ENCODE measurements around the gene MRPL12. TPM values are rescaled to one million over a fixed set of nuclear protein-coding genes. Genes with fewer than 3 reads are reported as not detected.
A peak's percentile ranks its signal among the peaks of the same experiment; 100 is the strongest.
"Not testable (repeated sequence)": the region's sequence is repeated elsewhere in the genome, so short reads cannot be mapped to it uniquely, and the experiment has no call there.

MRPL12 gene
- total RNA-seq, 2 donors from 2014 or later, result 17.1 to 45.8 TPM

DNA sequence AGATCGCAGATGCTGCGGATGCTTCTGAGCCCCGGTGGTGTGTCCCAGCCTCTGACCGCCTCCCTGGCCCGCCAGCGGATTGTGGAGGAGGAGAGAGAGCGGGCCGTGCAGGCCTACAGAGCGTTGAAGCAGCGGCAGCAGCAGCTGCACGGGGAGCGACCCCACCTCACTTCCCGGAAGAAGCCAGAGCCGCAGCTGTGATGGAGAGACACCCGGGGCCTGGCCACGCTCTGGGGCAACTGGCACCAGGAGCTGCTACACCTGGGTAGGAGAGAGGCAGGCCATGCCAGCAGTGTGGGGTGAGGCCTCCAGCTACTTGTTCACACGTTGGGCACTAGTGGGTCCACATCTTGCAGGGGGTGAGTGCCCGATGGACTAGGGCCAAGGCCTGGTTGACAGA lies 30.7 kb upstream of the MRPL12 start:
- TF ChIP-seq POLR2A (IDR thresholded peaks at IDR 0.05), result no peak
- TF ChIP-seq, protein P1, sequence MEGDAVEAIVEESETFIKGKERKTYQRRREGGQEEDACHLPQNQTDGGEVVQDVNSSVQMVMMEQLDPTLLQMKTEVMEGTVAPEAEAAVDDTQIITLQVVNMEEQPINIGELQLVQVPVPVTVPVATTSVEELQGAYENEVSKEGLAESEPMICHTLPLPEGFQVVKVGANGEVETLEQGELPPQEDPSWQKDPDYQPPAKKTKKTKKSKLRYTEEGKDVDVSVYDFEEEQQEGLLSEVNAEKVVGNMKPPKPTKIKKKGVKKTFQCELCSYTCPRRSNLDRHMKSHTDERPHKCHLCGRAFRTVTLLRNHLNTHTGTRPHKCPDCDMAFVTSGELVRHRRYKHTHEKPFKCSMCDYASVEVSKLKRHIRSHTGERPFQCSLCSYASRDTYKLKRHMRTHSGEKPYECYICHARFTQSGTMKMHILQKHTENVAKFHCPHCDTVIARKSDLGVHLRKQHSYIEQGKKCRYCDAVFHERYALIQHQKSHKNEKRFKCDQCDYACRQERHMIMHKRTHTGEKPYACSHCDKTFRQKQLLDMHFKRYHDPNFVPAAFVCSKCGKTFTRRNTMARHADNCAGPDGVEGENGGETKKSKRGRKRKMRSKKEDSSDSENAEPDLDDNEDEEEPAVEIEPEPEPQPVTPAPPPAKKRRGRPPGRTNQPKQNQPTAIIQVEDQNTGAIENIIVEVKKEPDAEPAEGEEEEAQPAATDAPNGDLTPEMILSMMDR (IDR thresholded peaks at IDR 0.05), result no peak
- H3K4me3 ChIP-seq, result no peak overlapping the region
- no peak overlapping the region for H3K27ac ChIP-seq
- H3K9me3 ChIP-seq, result no peaks in the 10 kb centered on the region
- H3K36me3 ChIP-seq (replicated peaks in 1 of 2; ENCODE audit: insufficient read depth in 1 of 2, low read depth in 2 of 2), result peaks cover 0 to 20% of the 10 kb centered on the region in 2 donors
- peaks cover 5% of the 10 kb centered on the region for H3K4me1 ChIP-seq
- 91% methylated on average over 15 to 18 of the region's 18 CpGs for WGBS, 2 donors
- intact Hi-C loops (cut with DNase I), result no loop called here
- ATAC-seq, result no peak
- no peaks in the 10 kb centered on the region for H3K27me3 ChIP-seq
- no peak for DNase-seq

DNA sequence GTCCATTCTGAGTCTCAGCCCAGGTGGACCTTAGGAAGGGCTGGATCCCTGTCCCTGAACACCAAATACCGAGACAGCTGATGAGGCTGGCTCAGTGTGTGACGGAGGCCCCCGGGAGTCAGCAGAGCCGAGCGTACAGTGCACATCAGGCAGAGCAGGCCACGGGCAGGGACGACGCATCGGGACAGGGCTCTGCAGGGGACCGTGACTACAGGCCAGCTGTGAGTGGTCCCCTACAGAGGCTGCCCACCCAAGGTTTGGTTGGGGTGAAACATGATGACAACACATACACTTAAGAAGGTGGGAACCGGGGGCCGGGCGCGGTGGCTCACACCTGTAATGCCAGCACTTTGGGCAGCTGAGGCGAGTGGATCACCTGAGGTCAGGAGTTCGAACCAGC lies 30.2 kb upstream of the MRPL12 start:
- no peak for TF ChIP-seq POLR2A (IDR thresholded peaks at IDR 0.05)
- TF ChIP-seq, protein P1 (IDR thresholded peaks at IDR 0.05), result no peak
- intact Hi-C loops (cut with DNase I), result no loop called here
- 88 to 96% methylated on average over 14 to 16 of the region's 16 CpGs for WGBS, 2 donors
- no peak for ATAC-seq
- H3K4me3 ChIP-seq, result no peak overlapping the region
- H3K36me3 ChIP-seq (replicated peaks in 1 of 2; ENCODE audit: insufficient read depth in 1 of 2, low read depth in 2 of 2), result peaks cover 0 to 20% of the 10 kb centered on the region in 2 donors
- H3K27me3 ChIP-seq, result no peaks in the 10 kb centered on the region
- H3K27ac ChIP-seq, result no peak overlapping the region
- no peak for DNase-seq
- no peaks in the 10 kb centered on the region for H3K9me3 ChIP-seq
- H3K4me1 ChIP-seq, result peaks cover under 1% of the 10 kb centered on the region

DNA sequence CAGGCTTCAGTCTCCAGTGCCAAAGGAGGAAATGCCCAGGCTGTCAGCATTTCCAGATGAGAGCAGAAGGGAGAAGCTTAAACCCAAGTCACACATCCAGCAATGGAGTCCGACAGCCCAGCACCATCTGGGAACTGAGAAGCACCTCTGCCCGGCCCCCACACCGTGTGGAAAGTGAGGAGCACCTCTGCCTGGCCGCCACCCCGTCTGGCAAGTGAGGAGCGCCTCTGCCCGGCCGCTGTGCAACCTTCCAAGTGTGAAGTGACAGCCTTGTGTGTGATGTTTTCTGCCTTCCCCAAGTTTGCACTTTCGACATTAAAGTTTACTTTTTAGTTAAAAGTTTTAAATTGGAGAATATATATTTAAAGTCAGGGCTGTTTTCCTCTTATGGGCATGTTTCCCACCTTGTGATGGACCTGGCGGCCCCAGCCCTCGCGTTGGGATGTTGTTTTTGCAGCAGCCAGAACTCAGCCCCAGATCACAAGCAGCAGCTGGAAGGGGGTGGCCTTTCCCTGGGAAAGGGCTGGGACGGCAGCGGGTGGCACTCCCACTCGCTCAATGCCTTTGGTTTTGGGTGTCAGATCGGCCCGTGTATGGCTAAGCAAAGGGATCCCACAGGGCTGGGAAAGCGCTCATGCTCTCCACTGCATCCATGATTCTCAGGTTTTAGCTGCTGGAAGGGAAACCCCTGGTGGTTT lies 29.5 kb upstream of the MRPL12 start:
- H3K4me3 ChIP-seq, result no peak overlapping the region
- no peaks in the 10 kb centered on the region for H3K9me3 ChIP-seq
- H3K27me3 ChIP-seq, result no peaks in the 10 kb centered on the region
- ATAC-seq (no peak), DNase-seq (no peak)
- peaks cover 0 to 20% of the 10 kb centered on the region in 2 donors for H3K36me3 ChIP-seq (replicated peaks in 1 of 2; ENCODE audit: insufficient read depth in 1 of 2, low read depth in 2 of 2)
- H3K4me1 ChIP-seq, result no peaks in the 10 kb centered on the region
- intact Hi-C loops (cut with DNase I), result no loop called here
- H3K27ac ChIP-seq, result no peak overlapping the region
- no peak for TF ChIP-seq POLR2A (IDR thresholded peaks at IDR 0.05)
- TF ChIP-seq, protein P1 (IDR thresholded peaks at IDR 0.05), result no peak
- WGBS, 2 donors, result 82 to 88% methylated on average over 18 of the region's 18 CpGs

DNA sequence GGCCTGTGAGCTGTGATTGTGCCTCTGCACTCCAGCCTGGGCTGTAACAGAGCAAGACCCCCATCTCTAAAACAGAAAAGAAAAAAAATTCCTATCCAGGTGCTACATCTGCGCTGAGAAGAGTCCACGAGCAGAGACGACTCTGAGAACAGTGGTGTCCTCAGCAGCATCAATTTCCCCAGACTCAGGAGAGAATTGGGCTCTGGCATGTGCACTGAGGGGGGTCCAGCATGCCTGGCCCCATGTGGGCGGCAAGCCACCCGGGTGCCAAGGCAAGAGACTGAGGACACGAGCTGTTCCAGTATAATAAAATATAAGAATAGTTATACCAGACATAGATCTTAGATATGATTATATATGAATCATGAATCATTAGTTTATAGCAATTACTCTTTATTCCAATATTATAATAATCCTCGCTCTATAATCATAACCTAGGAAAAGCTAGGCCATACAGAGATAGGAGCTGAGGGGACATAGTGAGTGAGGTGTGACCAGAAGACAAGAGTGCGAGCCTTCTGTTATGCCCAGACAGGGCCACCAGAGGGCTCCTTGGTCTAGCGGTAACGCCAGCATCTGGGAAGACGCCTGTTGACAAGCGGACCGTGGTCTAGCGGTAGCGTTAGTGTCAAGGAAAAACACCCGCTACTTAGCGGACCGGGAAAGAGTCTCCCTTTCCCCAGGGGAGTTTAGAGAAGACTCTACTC lies 27.5 kb upstream of the MRPL12 start:
- H3K9me3 ChIP-seq; H3K4me3 ChIP-seq; H3K27ac ChIP-seq; H3K4me1 ChIP-seq; ATAC-seq; H3K27me3 ChIP-seq; intact Hi-C loops (cut with DNase I): not testable (repeated sequence)
- TF ChIP-seq, protein P1 (IDR thresholded peaks at IDR 0.05), result peak; percentile 36 to 68 (median 65)
- 30 to 33% methylated on average over 16 to 18 of the region's 18 CpGs for WGBS, 2 donors
- H3K36me3 ChIP-seq (replicated peaks in 1 of 2; ENCODE audit: insufficient read depth in 1 of 2, low read depth in 2 of 2), result peaks cover 0 to 18% of the 10 kb centered on the region in 2 donors
- DNase-seq, result peak; percentile 49 to 55 (median 52)
